ENCODE results near the gene TFDP1. TPM values are rescaled to one million over a fixed set of nuclear protein-coding genes. Genes with fewer than 3 reads are reported as not detected.

TFDP1 gene
- total RNA-seq, 2 experiments from 2014 or later, result 87.9 to 119 TPM

DNA sequence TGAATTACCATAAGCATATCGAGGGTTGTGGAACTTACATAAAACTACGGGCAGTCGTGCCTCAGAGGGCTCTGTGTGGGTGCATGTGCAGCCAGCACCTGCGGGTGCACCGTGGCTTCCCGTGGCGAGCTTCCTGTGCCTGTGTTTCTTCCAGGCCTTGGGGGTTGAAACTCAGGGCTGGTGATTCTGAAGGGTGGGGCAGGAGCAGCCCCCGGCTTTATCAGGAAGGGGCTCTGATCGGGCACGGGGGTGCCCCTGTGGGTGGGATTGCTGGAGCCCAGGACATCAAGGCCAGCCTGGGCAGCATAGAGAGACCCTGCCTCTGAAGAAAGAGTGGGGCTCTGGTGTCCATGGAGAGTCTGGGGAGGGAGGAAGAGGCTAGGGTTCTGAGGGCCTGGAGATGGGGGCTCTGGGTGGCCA, 62.4 kb downstream of the TFDP1 start:
- Histone ChIP-seq H3K4me2 (ENCODE audit: low read length) (no peak overlapping the region), H3K36me3 (ENCODE audit: insufficient read depth, low read length) (peaks cover 1% of the 10 kb centered on the region), H3K4me3 (ENCODE audit: low read depth, low read length, poor library complexity, severe bottlenecking) (no peak overlapping the region), H3K9me2 (ENCODE audit: insufficient read depth, low read length) (no peaks in the 10 kb centered on the region), H3K4me1 (ENCODE audit: insufficient read depth, low read length, poor library complexity, severe bottlenecking) (no peaks in the 10 kb centered on the region), H3K27ac (ENCODE audit: low read depth, low read length, poor library complexity, severe bottlenecking) (no peak overlapping the region), H3K9me3 (ENCODE audit: low read length) (no peaks in the 10 kb centered on the region), H2AFZ (ENCODE audit: low read length) (no peak overlapping the region), H3K79me2 (ENCODE audit: insufficient read depth, low read depth, low read length) (no peaks in the 10 kb centered on the region), H4K20me1 (ENCODE audit: insufficient read depth, low read length) (no peaks in the 10 kb centered on the region)
- TF ChIP-seq EZH2phosphoT487 (IDR thresholded peaks at IDR 0.05; ENCODE audit: borderline replicate concordance, low read depth, low read length), result no peak
- TF ChIP-seq, protein P1, sequence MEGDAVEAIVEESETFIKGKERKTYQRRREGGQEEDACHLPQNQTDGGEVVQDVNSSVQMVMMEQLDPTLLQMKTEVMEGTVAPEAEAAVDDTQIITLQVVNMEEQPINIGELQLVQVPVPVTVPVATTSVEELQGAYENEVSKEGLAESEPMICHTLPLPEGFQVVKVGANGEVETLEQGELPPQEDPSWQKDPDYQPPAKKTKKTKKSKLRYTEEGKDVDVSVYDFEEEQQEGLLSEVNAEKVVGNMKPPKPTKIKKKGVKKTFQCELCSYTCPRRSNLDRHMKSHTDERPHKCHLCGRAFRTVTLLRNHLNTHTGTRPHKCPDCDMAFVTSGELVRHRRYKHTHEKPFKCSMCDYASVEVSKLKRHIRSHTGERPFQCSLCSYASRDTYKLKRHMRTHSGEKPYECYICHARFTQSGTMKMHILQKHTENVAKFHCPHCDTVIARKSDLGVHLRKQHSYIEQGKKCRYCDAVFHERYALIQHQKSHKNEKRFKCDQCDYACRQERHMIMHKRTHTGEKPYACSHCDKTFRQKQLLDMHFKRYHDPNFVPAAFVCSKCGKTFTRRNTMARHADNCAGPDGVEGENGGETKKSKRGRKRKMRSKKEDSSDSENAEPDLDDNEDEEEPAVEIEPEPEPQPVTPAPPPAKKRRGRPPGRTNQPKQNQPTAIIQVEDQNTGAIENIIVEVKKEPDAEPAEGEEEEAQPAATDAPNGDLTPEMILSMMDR (conservative IDR thresholded peaks at IDR 0.05; ENCODE audit: low read length), result no peak
- ChIA-PET CTCF (ENCODE audit: unreplicated experiment) (no interaction called here), POLR2A (no interaction called here)
- intact Hi-C loops (cut with micrococcal nuclease; ENCODE audit: unreplicated experiment), result no loop called here
- no TSS peak for BruUV-seq (replicated peaks)
- no peak for DNase-seq (ENCODE audit: low spot score)

DNA sequence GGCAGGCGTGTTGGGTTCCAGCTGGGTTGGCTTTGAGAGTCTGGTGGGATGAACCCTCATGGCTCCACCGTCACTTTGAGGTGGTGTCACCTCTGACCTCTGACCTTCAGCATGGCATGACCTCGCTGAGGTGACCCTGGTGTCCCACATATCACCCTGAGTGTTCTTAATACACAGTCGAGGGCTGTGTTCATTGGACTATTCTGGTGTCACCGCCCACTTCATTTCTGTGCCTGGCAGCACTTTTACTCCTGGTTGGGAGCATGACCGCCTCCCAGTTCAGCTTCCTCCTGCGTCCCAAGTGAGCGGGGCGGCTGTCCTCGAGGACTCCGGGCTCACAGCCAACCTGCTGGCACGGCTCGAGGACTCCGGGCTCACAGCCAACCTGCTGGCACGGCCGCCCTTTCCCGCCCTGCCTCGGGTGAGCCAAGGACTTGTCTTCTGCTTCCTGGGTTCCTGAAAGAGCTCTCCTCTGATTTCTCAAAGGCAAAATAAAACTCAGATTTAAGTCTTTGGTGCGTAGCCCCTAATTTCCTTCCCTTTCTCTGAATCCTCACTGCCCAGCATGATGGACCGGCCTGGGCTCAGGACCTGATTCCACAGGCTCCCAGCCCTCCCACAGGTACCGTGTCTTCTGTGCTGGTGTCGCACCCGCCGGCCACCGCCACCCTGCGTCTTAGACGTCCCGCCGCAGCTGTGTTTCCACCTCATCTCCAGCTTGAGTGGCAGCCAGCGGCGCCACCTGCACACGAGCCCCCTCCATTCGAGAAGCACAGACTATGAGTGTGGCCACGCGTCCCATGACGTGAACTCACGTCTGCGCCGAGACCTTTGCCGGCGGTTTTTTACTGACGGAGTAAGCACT, 63.0 kb downstream of the TFDP1 start:
- intact Hi-C loops (cut with micrococcal nuclease; ENCODE audit: unreplicated experiment), result no loop called here
- Histone ChIP-seq H4K20me1 (ENCODE audit: insufficient read depth, low read length) (no peaks in the 10 kb centered on the region), H3K4me3 (ENCODE audit: low read depth, low read length, poor library complexity, severe bottlenecking) (no peak overlapping the region), H2AFZ (ENCODE audit: low read length) (no peak overlapping the region), H3K4me1 (ENCODE audit: insufficient read depth, low read length, poor library complexity, severe bottlenecking) (no peaks in the 10 kb centered on the region), H3K36me3 (ENCODE audit: insufficient read depth, low read length) (no peaks in the 10 kb centered on the region; the same call in 1 of the 2 replicates), H3K9me3 (ENCODE audit: low read length) (no peaks in the 10 kb centered on the region), H3K9me2 (ENCODE audit: insufficient read depth, low read length) (no peaks in the 10 kb centered on the region), H3K4me2 (ENCODE audit: low read length) (no peak overlapping the region), H3K27ac (ENCODE audit: low read depth, low read length, poor library complexity, severe bottlenecking) (no peak overlapping the region), H3K79me2 (ENCODE audit: insufficient read depth, low read depth, low read length) (no peaks in the 10 kb centered on the region)
- BruUV-seq (replicated peaks), result no TSS peak
- TF ChIP-seq, protein P1 (conservative IDR thresholded peaks at IDR 0.05; ENCODE audit: low read length), result no peak
- TF ChIP-seq EZH2phosphoT487 (IDR thresholded peaks at IDR 0.05; ENCODE audit: borderline replicate concordance, low read depth, low read length), result no peak
- ChIA-PET CTCF (ENCODE audit: unreplicated experiment) (no interaction called here), POLR2A (no interaction called here)
- no peak for DNase-seq (ENCODE audit: low spot score)

GRCh38 chr13:113648216-113648610, 63.7 kb downstream of the TFDP1 start:
- no peak overlapping the region for H2AFZ ChIP-seq (ENCODE audit: low read length)
- CTCF ChIA-PET (ENCODE audit: unreplicated experiment), result no interaction called here

More at GRCh38 chr13:113648216-113648610, 63.7 kb downstream of the TFDP1 start:
- POLR2A ChIA-PET, result no interaction called here
- TF ChIP-seq, protein P1 (conservative IDR thresholded peaks at IDR 0.05; ENCODE audit: low read length), result no peak
- TF ChIP-seq EZH2phosphoT487 (IDR thresholded peaks at IDR 0.05; ENCODE audit: borderline replicate concordance, low read depth, low read length), result no peak
- H4K20me1 ChIP-seq (ENCODE audit: insufficient read depth, low read length), result no peaks in the 10 kb centered on the region
- no peaks in the 10 kb centered on the region for H3K4me1 ChIP-seq (ENCODE audit: insufficient read depth, low read length, poor library complexity, severe bottlenecking)
- BruUV-seq (replicated peaks), result no TSS peak
- no peaks in the 10 kb centered on the region for H3K36me3 ChIP-seq (ENCODE audit: insufficient read depth, low read length)
- no peak overlapping the region for H3K4me3 ChIP-seq (ENCODE audit: low read depth, low read length, poor library complexity, severe bottlenecking)
- no peak overlapping the region for H3K27ac ChIP-seq (ENCODE audit: low read depth, low read length, poor library complexity, severe bottlenecking)
- intact Hi-C loops (cut with micrococcal nuclease; ENCODE audit: unreplicated experiment), result no loop called here
- H3K4me2 ChIP-seq (ENCODE audit: low read length), result no peak overlapping the region
- DNase-seq (ENCODE audit: low spot score), result no peak
- H3K79me2 ChIP-seq (ENCODE audit: insufficient read depth, low read depth, low read length), result no peaks in the 10 kb centered on the region
- H3K9me3 ChIP-seq (ENCODE audit: low read length), result no peaks in the 10 kb centered on the region
- H3K9me2 ChIP-seq (ENCODE audit: insufficient read depth, low read length), result no peaks in the 10 kb centered on the region
